ENCODE measurements around the gene CCR2. TPM values are rescaled to one million over a fixed set of nuclear protein-coding genes. Genes with fewer than 3 reads are reported as not detected.
"Not testable (repeated sequence)": the region's sequence is repeated elsewhere in the genome, so short reads cannot be mapped to it uniquely, and the experiment has no call there.

The CCR2 gene
- polyA plus RNA-seq, 4 donors: 0.87 to 1.4 (median 1.3) TPM; not detected in 1

DNA sequence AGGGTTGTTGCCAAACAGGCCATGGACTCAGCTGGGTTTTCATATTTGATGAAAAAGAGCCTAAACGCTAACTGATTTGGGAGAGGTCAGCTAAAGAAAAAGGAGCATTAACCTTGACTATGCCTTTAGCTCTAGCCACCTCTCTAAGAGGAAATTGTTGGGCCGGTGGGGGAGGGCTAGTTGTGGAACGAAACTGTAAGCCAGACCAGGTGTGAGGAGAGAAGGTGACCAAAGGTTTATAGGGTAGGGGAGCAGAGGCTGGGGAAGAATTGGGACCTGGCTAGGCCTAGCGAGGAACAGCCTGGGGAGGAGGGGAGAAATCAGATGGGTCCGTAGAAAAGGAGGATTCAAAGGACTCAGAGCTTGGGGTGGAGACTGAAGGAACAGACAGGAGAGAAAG, 37.6 kb downstream of the CCR2 start:
- FAIRE-seq, DNase-seq: not testable (repeated sequence)

DNA sequence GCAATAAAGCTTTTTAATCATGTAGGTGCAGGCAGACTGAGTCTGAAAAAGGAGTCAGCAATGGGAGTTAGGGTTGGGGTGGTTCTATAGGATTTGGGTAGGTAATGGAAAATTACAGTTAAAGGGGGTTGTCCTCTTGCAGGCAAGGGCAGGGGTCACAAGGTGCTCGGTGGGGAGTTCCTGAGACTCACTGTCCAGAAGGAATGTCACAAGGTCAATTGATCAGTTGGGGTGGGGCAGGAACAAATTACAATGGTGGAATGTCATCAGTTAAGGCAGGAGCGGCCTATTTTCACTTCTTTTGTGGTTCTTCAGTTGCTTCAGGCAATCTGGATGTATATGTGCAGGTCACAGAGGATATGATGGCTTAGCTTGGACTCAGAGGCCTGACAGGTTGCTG, 39.1 kb downstream of the CCR2 start:
- no peak for FAIRE-seq
- Histone ChIP-seq H3K27me3 (ENCODE audit: control insufficient read depth in 3 of 3, insufficient read depth in 3 of 3, low read length in 3 of 3) (no peaks in the 10 kb centered on the region), H3K9me3 (ENCODE audit: control insufficient read depth in 2 of 2, insufficient read depth in 1 of 2, low read depth in 1 of 2, low read length in 1 of 2) (peaks cover 0 to under 1% of the 10 kb centered on the region in 2 donors), H3K27ac (ENCODE audit: low read depth in 1 of 3, low read length in 2 of 3) (no peak overlapping the region), H3K4me1 (ENCODE audit: control insufficient read depth in 3 of 3, insufficient read depth in 2 of 3, low read depth in 1 of 3, low read length in 2 of 3) (peaks cover 0 to 16% (median 0%) of the 10 kb centered on the region in 3 donors), H3K36me3 (ENCODE audit: control insufficient read depth in 3 of 3, insufficient read depth in 2 of 3, low read depth in 1 of 3, low read length in 3 of 3) (peaks cover 0 to 2% (median 0%) of the 10 kb centered on the region in 3 donors), H3K4me3 (ENCODE audit: low read depth in 1 of 3, low read length in 3 of 3) (no peak overlapping the region)
- no peak for DNase-seq
- WGBS, 3 donors: 59 to 80% (median 67%) methylated on average over 2 of the region's 2 CpGs

More for the DNA sequence above, 37.6 kb downstream of the CCR2 start:
- H3K36me3 ChIP-seq (ENCODE audit: control insufficient read depth in 3 of 3, insufficient read depth in 2 of 3, low read depth in 1 of 3, low read length in 3 of 3); H3K27ac ChIP-seq (ENCODE audit: low read depth in 1 of 3, low read length in 2 of 3); H3K4me3 ChIP-seq (ENCODE audit: low read depth in 1 of 3, low read length in 3 of 3); H3K27me3 ChIP-seq (ENCODE audit: control insufficient read depth in 3 of 3, insufficient read depth in 3 of 3, low read length in 3 of 3); H3K9me3 ChIP-seq (ENCODE audit: control insufficient read depth in 2 of 2, insufficient read depth in 1 of 2, low read depth in 1 of 2, low read length in 1 of 2): not testable (repeated sequence)
- peaks cover 0 to 16% (median 0%) of the 10 kb centered on the region in 3 donors for H3K4me1 ChIP-seq (ENCODE audit: control insufficient read depth in 3 of 3, insufficient read depth in 2 of 3, low read depth in 1 of 3, low read length in 2 of 3)
- 90 to 94% (median 93%) methylated on average over 5 of the region's 5 CpGs for WGBS, 3 donors

DNA sequence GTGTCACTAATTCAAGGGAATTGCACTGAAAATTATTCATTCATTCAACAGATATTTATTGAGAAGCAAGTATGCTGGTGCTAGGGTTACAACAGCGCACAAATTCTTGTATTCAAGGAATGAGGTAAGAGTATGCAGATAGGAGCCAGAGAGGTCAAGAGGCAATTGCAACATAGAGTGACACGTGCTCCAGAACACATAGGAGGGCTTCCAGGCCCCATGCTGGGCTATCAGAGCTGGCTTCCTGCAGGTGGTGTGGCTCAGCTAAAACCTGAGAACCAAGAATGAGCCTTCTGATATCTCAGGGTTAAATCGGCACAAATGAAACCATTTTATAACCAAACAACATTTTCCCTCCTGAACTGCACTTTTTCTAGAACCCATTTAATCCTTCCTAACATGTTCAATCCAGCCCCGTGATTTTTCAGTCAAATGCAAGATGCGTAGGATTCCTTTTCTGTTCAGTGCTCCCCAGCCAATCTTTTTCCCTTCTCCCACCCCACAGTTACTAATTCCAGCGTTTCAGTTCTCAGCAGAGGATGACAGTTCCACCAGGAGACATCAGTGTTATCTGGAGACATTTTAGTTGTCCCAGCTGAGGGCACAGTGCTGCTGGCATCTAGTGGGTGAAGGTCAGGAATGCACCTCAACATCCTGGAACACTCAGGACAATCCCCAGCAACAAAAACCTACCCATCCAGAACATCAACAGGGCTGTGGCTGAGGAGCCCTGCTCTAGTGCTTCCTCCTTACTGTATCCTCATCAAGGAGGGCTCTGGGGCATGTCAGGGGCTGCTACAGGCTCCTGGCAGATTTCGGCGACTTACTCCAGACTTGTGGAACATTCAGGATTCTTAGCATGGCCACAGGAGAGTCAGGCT, 39.9 kb downstream of the CCR2 start:
- no peaks in the 10 kb centered on the region for H3K27me3 ChIP-seq (ENCODE audit: control insufficient read depth in 3 of 3, insufficient read depth in 3 of 3, low read length in 3 of 3)
- H3K27ac ChIP-seq (ENCODE audit: low read depth in 1 of 3, low read length in 2 of 3): no peak overlapping the region
- FAIRE-seq (no peak), DNase-seq (peak in 1 of 2 donors; percentile 56)
- H3K4me1 ChIP-seq (ENCODE audit: control insufficient read depth in 3 of 3, insufficient read depth in 2 of 3, low read depth in 1 of 3, low read length in 2 of 3): peaks cover 0 to 16% (median 0%) of the 10 kb centered on the region in 3 donors
- H3K4me3 ChIP-seq (ENCODE audit: low read depth in 1 of 3, low read length in 3 of 3): no peak overlapping the region
- H3K9me3 ChIP-seq (ENCODE audit: control insufficient read depth in 2 of 2, insufficient read depth in 1 of 2, low read depth in 1 of 2, low read length in 1 of 2): no peaks in the 10 kb centered on the region
- 72 to 77% (median 74%) methylated on average over 8 of the region's 8 CpGs for WGBS, 3 donors
- H3K36me3 ChIP-seq (ENCODE audit: control insufficient read depth in 3 of 3, insufficient read depth in 2 of 3, low read depth in 1 of 3, low read length in 3 of 3): peaks cover 0 to 2% (median 0%) of the 10 kb centered on the region in 3 donors

GRCh38 chr3:46395210-46395661, 41.3 kb downstream of the CCR2 start:
- H3K4me1 ChIP-seq (ENCODE audit: control insufficient read depth in 3 of 3, insufficient read depth in 2 of 3, low read depth in 1 of 3, low read length in 2 of 3): peaks cover 0 to 16% (median 5%) of the 10 kb centered on the region in 3 donors
- H3K9me3 ChIP-seq (ENCODE audit: control insufficient read depth in 2 of 2, insufficient read depth in 1 of 2, low read depth in 1 of 2, low read length in 1 of 2): no peaks in the 10 kb centered on the region
- 82 to 92% (median 85%) methylated on average over 6 of the region's 6 CpGs for WGBS, 3 donors
- H3K27me3 ChIP-seq (ENCODE audit: control insufficient read depth in 3 of 3, insufficient read depth in 3 of 3, low read length in 3 of 3): no peaks in the 10 kb centered on the region
- peak overlapping the region in 1 of 3 donors; percentile 25 for H3K27ac ChIP-seq (ENCODE audit: low read depth in 1 of 3, low read length in 2 of 3)
- DNase-seq (peak in 1 of 2 donors; percentile 30), FAIRE-seq (no peak)
- no peak overlapping the region for H3K4me3 ChIP-seq (ENCODE audit: low read depth in 1 of 3, low read length in 3 of 3)
- peaks cover 0 to 2% (median 0%) of the 10 kb centered on the region in 3 donors for H3K36me3 ChIP-seq (ENCODE audit: control insufficient read depth in 3 of 3, insufficient read depth in 2 of 3, low read depth in 1 of 3, low read length in 3 of 3)

DNA sequence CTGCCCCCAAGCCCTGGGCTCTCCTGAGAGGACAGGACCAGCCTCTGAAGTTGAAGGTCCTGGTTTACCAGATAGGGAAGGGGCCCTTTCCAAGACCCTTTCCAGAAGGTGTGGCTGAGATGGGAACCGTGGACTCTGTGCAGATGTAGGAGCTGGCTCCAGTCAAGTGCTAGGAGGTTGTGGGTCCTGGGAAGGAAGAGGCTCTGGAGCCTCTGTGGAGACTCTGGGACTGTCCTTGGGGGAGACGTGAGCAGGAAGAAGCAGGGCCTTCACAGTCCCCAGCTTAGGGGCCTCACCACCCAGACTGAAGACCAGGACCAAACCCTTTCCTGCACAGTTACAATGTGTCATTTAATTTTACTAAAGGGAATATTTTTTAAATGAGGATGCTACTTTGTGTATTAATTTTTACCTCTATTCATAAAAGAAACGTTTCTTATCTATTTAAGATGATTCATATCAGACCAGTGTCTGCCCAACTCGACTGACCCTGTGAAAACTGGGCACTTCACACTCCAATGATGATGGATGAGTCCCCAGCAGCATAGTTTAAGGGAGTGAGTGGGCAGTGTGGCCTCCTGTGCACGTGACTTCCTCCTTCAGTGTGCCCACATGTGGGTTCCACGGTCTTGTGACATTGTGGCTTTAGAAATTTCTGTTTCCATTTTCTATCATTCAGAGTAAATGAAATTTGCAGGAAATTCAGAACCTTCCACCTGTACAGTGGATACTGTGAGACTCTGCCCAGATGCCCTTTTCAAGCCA, 42.0 kb downstream of the CCR2 start:
- FAIRE-seq (no peak), DNase-seq (no peak)
- H3K4me1 ChIP-seq (ENCODE audit: control insufficient read depth in 3 of 3, insufficient read depth in 2 of 3, low read depth in 1 of 3, low read length in 2 of 3): peaks cover 0 to 16% (median 5%) of the 10 kb centered on the region in 3 donors
- WGBS, 3 donors: 53 to 61% (median 61%) methylated on average over 6 of the region's 6 CpGs
- peak overlapping the region in 1 of 3 donors; percentile 25 for H3K27ac ChIP-seq (ENCODE audit: low read depth in 1 of 3, low read length in 2 of 3)
- no peaks in the 10 kb centered on the region for H3K9me3 ChIP-seq (ENCODE audit: control insufficient read depth in 2 of 2, insufficient read depth in 1 of 2, low read depth in 1 of 2, low read length in 1 of 2)
- peaks cover 0 to 2% (median 0%) of the 10 kb centered on the region in 3 donors for H3K36me3 ChIP-seq (ENCODE audit: control insufficient read depth in 3 of 3, insufficient read depth in 2 of 3, low read depth in 1 of 3, low read length in 3 of 3)
- no peak overlapping the region for H3K4me3 ChIP-seq (ENCODE audit: low read depth in 1 of 3, low read length in 3 of 3)
- no peaks in the 10 kb centered on the region for H3K27me3 ChIP-seq (ENCODE audit: control insufficient read depth in 3 of 3, insufficient read depth in 3 of 3, low read length in 3 of 3)

DNA sequence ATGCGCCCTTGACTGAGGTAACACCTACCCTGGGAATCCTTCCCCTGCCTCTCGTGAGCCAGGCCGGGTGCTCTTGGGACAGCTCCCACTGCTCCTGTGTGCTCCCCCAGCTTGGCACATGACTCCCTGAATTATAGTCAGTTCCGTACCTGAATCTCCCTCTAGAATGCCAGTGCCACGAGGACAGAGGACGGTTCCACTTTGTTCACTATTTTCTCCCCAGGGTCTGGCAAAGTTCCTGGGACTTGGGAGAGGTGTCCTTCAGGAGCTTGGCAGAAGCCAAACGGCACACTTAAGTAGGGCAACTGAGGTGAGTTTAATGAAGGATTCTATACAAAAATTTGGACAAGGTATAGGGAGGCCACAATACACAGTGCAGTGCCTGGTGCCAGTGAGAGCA, 43.2 kb downstream of the CCR2 start:
- no peak overlapping the region for H3K27ac ChIP-seq (ENCODE audit: low read depth in 1 of 3, low read length in 2 of 3)
- FAIRE-seq (no peak), DNase-seq (no peak)
- peaks cover 0 to 16% (median 5%) of the 10 kb centered on the region in 3 donors for H3K4me1 ChIP-seq (ENCODE audit: control insufficient read depth in 3 of 3, insufficient read depth in 2 of 3, low read depth in 1 of 3, low read length in 2 of 3)
- no peak overlapping the region for H3K4me3 ChIP-seq (ENCODE audit: low read depth in 1 of 3, low read length in 3 of 3)
- 92 to 95% (median 93%) methylated on average over 7 of the region's 7 CpGs for WGBS, 3 donors
- H3K27me3 ChIP-seq (ENCODE audit: control insufficient read depth in 3 of 3, insufficient read depth in 3 of 3, low read length in 3 of 3): no peaks in the 10 kb centered on the region
- no peaks in the 10 kb centered on the region for H3K9me3 ChIP-seq (ENCODE audit: control insufficient read depth in 2 of 2, insufficient read depth in 1 of 2, low read depth in 1 of 2, low read length in 1 of 2)
- H3K36me3 ChIP-seq (ENCODE audit: control insufficient read depth in 3 of 3, insufficient read depth in 2 of 3, low read depth in 1 of 3, low read length in 3 of 3): peaks cover 0 to 2% (median 0%) of the 10 kb centered on the region in 3 donors

GRCh38 chr3:46398186-46398955, 44.5 kb downstream of the CCR2 start:
- Histone ChIP-seq H3K36me3 (ENCODE audit: control insufficient read depth in 3 of 3, insufficient read depth in 2 of 3, low read depth in 1 of 3, low read length in 3 of 3) (no peaks in the 10 kb centered on the region), H3K4me3 (ENCODE audit: low read depth in 1 of 3, low read length in 3 of 3) (no peak overlapping the region), H3K4me1 (ENCODE audit: control insufficient read depth in 3 of 3, insufficient read depth in 2 of 3, low read depth in 1 of 3, low read length in 2 of 3) (peaks cover 0 to 16% (median 5%) of the 10 kb centered on the region in 3 donors), H3K27ac (ENCODE audit: low read depth in 1 of 3, low read length in 2 of 3) (no peak overlapping the region), H3K9me3 (ENCODE audit: control insufficient read depth in 2 of 2, insufficient read depth in 1 of 2, low read depth in 1 of 2, low read length in 1 of 2) (no peaks in the 10 kb centered on the region), H3K27me3 (ENCODE audit: control insufficient read depth in 3 of 3, insufficient read depth in 3 of 3, low read length in 3 of 3) (no peaks in the 10 kb centered on the region)
- FAIRE-seq (no peak), DNase-seq (no peak)
- WGBS, 3 donors: 92 to 96% (median 95%) methylated on average over 6 of the region's 6 CpGs

DNA sequence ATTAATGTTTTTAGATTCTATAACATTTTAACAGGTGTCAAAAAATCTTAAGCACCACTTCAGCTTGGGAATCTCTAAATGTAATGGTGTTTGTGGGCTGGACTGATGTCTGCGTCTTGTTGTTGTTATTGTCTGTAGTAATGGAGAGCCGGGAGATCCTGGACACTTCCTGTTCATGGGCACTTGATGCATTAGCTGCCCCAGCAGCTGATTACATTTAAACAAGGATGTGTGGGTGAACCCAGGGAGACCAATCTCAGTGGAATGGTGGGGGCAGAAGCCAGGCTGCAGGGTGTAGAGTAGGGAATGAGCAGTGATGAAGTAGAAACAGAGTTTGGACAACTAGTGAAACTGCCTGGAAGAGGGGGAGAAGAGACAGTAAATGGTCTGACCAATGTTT, 45.2 kb downstream of the CCR2 start:
- Histone ChIP-seq H3K27me3 (ENCODE audit: control insufficient read depth in 3 of 3, insufficient read depth in 3 of 3, low read length in 3 of 3) (no peaks in the 10 kb centered on the region), H3K36me3 (ENCODE audit: control insufficient read depth in 3 of 3, insufficient read depth in 2 of 3, low read depth in 1 of 3, low read length in 3 of 3) (no peaks in the 10 kb centered on the region), H3K9me3 (ENCODE audit: control insufficient read depth in 2 of 2, insufficient read depth in 1 of 2, low read depth in 1 of 2, low read length in 1 of 2) (no peaks in the 10 kb centered on the region), H3K27ac (ENCODE audit: low read depth in 1 of 3, low read length in 2 of 3) (no peak overlapping the region), H3K4me3 (ENCODE audit: low read depth in 1 of 3, low read length in 3 of 3) (no peak overlapping the region), H3K4me1 (ENCODE audit: control insufficient read depth in 3 of 3, insufficient read depth in 2 of 3, low read depth in 1 of 3, low read length in 2 of 3) (peaks cover 0 to 14% (median 5%) of the 10 kb centered on the region in 3 donors)
- 77 to 95% (median 92%) methylated on average over 2 of the region's 2 CpGs for WGBS, 3 donors
- no peak for DNase-seq
- no peak for FAIRE-seq
